ENCODE results near the gene CABP1.

DNA sequence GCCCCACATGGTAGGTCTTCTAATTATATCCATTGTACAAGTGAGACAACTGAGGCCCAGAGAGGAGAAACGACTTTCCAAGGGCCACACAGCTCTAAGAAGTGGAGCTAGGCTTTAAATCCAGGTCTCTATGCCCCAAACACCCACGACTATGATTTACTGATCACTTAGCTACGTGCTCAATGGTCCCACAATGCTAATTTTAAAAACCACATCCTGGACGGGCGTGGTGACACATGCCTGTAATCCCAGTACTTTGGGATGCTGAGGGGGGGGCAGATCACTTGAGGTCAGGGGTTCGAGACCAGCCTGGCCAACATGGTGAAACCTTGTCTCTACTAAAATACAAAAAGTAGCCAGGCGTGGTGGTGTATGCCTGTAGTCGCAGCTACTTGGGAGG, 38.1 kb downstream of the CABP1 start:
- TF ChIP-seq, protein P1, sequence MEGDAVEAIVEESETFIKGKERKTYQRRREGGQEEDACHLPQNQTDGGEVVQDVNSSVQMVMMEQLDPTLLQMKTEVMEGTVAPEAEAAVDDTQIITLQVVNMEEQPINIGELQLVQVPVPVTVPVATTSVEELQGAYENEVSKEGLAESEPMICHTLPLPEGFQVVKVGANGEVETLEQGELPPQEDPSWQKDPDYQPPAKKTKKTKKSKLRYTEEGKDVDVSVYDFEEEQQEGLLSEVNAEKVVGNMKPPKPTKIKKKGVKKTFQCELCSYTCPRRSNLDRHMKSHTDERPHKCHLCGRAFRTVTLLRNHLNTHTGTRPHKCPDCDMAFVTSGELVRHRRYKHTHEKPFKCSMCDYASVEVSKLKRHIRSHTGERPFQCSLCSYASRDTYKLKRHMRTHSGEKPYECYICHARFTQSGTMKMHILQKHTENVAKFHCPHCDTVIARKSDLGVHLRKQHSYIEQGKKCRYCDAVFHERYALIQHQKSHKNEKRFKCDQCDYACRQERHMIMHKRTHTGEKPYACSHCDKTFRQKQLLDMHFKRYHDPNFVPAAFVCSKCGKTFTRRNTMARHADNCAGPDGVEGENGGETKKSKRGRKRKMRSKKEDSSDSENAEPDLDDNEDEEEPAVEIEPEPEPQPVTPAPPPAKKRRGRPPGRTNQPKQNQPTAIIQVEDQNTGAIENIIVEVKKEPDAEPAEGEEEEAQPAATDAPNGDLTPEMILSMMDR (IDR thresholded peaks at IDR 0.05), result no peak
- no peak for TF ChIP-seq POLR2A (IDR thresholded peaks at IDR 0.05)
